ENCODE data around the gene MYBPC2.

- TF ChIP-seq, protein P1, sequence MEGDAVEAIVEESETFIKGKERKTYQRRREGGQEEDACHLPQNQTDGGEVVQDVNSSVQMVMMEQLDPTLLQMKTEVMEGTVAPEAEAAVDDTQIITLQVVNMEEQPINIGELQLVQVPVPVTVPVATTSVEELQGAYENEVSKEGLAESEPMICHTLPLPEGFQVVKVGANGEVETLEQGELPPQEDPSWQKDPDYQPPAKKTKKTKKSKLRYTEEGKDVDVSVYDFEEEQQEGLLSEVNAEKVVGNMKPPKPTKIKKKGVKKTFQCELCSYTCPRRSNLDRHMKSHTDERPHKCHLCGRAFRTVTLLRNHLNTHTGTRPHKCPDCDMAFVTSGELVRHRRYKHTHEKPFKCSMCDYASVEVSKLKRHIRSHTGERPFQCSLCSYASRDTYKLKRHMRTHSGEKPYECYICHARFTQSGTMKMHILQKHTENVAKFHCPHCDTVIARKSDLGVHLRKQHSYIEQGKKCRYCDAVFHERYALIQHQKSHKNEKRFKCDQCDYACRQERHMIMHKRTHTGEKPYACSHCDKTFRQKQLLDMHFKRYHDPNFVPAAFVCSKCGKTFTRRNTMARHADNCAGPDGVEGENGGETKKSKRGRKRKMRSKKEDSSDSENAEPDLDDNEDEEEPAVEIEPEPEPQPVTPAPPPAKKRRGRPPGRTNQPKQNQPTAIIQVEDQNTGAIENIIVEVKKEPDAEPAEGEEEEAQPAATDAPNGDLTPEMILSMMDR (IDR thresholded peaks at IDR 0.05) = no peak
- no peak for TF ChIP-seq POLR2A (IDR thresholded peaks at IDR 0.05)
Measured at GRCh38 chr19:50415661-50416033, 17.0 kb upstream of the MYBPC2 start.
